Hepatocyte (in vitro differentiated cells): ENCODE data around the gene SMC1A. TPM values are rescaled to one million over a fixed set of nuclear protein-coding genes. Genes with fewer than 3 reads are reported as not detected.

Experiments used
- DNase-seq: peaks from one replicate; pipeline ENCODE4 v3.0.0-alpha.2; 2016; ENCODE audit warnings: low spot score
- H2AFZ ChIP-seq: fragments of 200-600 bp; sonication (generic); 2 replicates; pipeline ENCODE4 v1.6.0; 2016; ENCODE audit warnings: antibody characterized with exemption, mild to moderate bottlenecking
- H3K27ac ChIP-seq: fragments of 200-600 bp; sonication (generic); 2 replicates; pipeline ENCODE4 v1.5.1; 2016; ENCODE audit warnings: mild to moderate bottlenecking
- H3K27me3 ChIP-seq: fragments of 200-600 bp; sonication (generic); 2 replicates; pipeline ENCODE4 v1.6.1; 2016
- H3K36me3 ChIP-seq: fragments of 200-600 bp; sonication (generic); replicated peaks from 2 replicates; pipeline ENCODE4 v1.5.1; 2016; ENCODE audit warnings: low read depth; ENCODE audit not compliant: insufficient read depth
- H3K4me1 ChIP-seq: fragments of 200-600 bp; sonication (generic); 2 replicates; pipeline ENCODE4 v1.5.1; 2016; ENCODE audit warnings: mild to moderate bottlenecking, moderate library complexity; ENCODE audit not compliant: insufficient read depth
- H3K4me2 ChIP-seq: fragments of 200-600 bp; sonication (generic); 2 replicates; pipeline ENCODE4 v1.6.0; 2016
- H3K4me3 ChIP-seq: fragments of 200-600 bp; sonication (generic); 2 replicates; pipeline ENCODE4 v1.5.1; 2016; ENCODE audit warnings: mild to moderate bottlenecking
- H3K79me2 ChIP-seq: fragments of 200-600 bp; sonication (generic); 2 replicates; pipeline ENCODE4 v1.6.0; 2017; ENCODE audit warnings: mild to moderate bottlenecking
- H3K9me2 ChIP-seq: fragments of 200-600 bp; sonication (generic); replicated peaks from 2 replicates; pipeline ENCODE4 v1.6.0; 2017; ENCODE audit warnings: mild to moderate bottlenecking; ENCODE audit not compliant: insufficient read depth
- H3K9me3 ChIP-seq: fragments of 200-600 bp; sonication (generic); 2 replicates; pipeline ENCODE4 v1.5.1; 2016; ENCODE audit warnings: low read depth, mild to moderate bottlenecking
- H4K20me1 ChIP-seq: fragments of 200-600 bp; sonication (generic); 2 replicates; pipeline ENCODE4 v1.6.0; 2016; ENCODE audit warnings: mild to moderate bottlenecking; ENCODE audit not compliant: insufficient read depth, poor library complexity, severe bottlenecking
- CTCF ChIP-seq: fragments of 200-600 bp; sonication (generic); IDR thresholded peaks from 2 replicates; pipeline ENCODE4 v1.5.1; 2016; ENCODE audit warnings: antibody characterized with exemption, mild to moderate bottlenecking; ENCODE audit not compliant: poor library complexity
- EZH2 ChIP-seq: fragments of 200-600 bp; sonication (generic); IDR thresholded peaks from 2 replicates; pipeline ENCODE4 v1.6.1; 2016; ENCODE audit warnings: antibody characterized with exemption, mild to moderate bottlenecking, borderline replicate concordance
- EZH2phosphoT487 ChIP-seq: fragments of 200-600 bp; sonication (generic); IDR thresholded peaks from one replicate; pipeline ENCODE4 v1.6.1; 2018; ENCODE audit warnings: antibody characterized with exemption, mild to moderate bottlenecking, low read depth, moderate library complexity; ENCODE audit not compliant: unreplicated experiment, severe bottlenecking
- WGBS: methylation state at CpG from one replicate; pipeline ENCODE4 v1.1.6; 2016; ENCODE audit warnings: low lambda C conversion rate; ENCODE audit errors: missing lambda C conversion rate; 5-methylcytosine and 5-hydroxymethylcytosine counted together
- polyA plus RNA-seq: library from polyadenylated mRNA; unstranded; fragments of >200 nt; fragmentation: Nextera tagmentation; extraction: Ambion mirVana; gene quantifications from 2 replicates; pipeline ENCODE4 v1.2.1, GENCODE V29; 2016
- total RNA-seq: library from RNA; depleted of rRNA; stranded (reverse); fragments of >200 nt; gene quantifications from 2 replicates; pipeline ENCODE4 v1.2.3, GENCODE V29; 2014

SMC1A gene
- total and polyA plus RNA-seq, 2 experiments from 2014 or later: 14.0 to 24.7 TPM

GRCh38 chrX:53440621-53441517 lies 18.4 kb upstream of the SMC1A start:
- peak overlapping the region; percentile 83 for H3K4me2 ChIP-seq
- WGBS: 58% methylated on average over 39 of the region's 39 CpGs
- no peak for TF ChIP-seq EZH2
- H3K79me2 ChIP-seq: no peaks in the 10 kb centered on the region
- H3K27me3 ChIP-seq: no peaks in the 10 kb centered on the region
- peak; percentile 53 for DNase-seq
- no peaks in the 10 kb centered on the region for H3K36me3 ChIP-seq
- H3K9me3 ChIP-seq: no peaks in the 10 kb centered on the region
- H2AFZ ChIP-seq: peak overlapping the region; percentile 64
- H3K9me2 ChIP-seq: no peaks in the 10 kb centered on the region
- peak overlapping the region; percentile 21 for H3K4me3 ChIP-seq
- peak overlapping the region; percentile 49 for H3K27ac ChIP-seq
- H4K20me1 ChIP-seq: no peaks in the 10 kb centered on the region
- peaks cover 6% of the 10 kb centered on the region for H3K4me1 ChIP-seq

GRCh38 chrX:53440101-53440500 lies 17.6 kb upstream of the SMC1A start:
- H3K9me2 ChIP-seq: no peaks in the 10 kb centered on the region
- no peaks in the 10 kb centered on the region for H3K79me2 ChIP-seq
- 79% methylated on average over 5 of the region's 5 CpGs for WGBS
- no peaks in the 10 kb centered on the region for H3K27me3 ChIP-seq
- no peak for DNase-seq
- H3K9me3 ChIP-seq: no peaks in the 10 kb centered on the region
- peak overlapping the region; percentile 49 for H3K27ac ChIP-seq
- no peak overlapping the region for H3K4me3 ChIP-seq
- no peaks in the 10 kb centered on the region for H3K36me3 ChIP-seq
- no peak for TF ChIP-seq EZH2phosphoT487
- TF ChIP-seq CTCF: no peak
- no peak for TF ChIP-seq EZH2
- peaks cover 6% of the 10 kb centered on the region for H3K4me1 ChIP-seq
- H4K20me1 ChIP-seq: no peaks in the 10 kb centered on the region
- H3K4me2 ChIP-seq: peak overlapping the region; percentile 83
- peak overlapping the region; percentile 60 for H2AFZ ChIP-seq

GRCh38 chrX:53438832-53439230 lies 16.4 kb upstream of the SMC1A start:
- DNase-seq: no peak
- no peaks in the 10 kb centered on the region for H3K9me3 ChIP-seq
- H3K79me2 ChIP-seq: peaks cover under 1% of the 10 kb centered on the region
- 63% methylated on average over 1 of the region's 1 CpG for WGBS
- H2AFZ ChIP-seq: no peak overlapping the region
- H3K36me3 ChIP-seq: no peaks in the 10 kb centered on the region
- H3K4me1 ChIP-seq: peaks cover 6% of the 10 kb centered on the region
- no peaks in the 10 kb centered on the region for H4K20me1 ChIP-seq
- no peaks in the 10 kb centered on the region for H3K9me2 ChIP-seq
- no peak overlapping the region for H3K4me2 ChIP-seq
- H3K4me3 ChIP-seq: no peak overlapping the region
- no peak overlapping the region for H3K27ac ChIP-seq
- no peak for TF ChIP-seq EZH2
- no peak for TF ChIP-seq CTCF
- TF ChIP-seq EZH2phosphoT487: no peak
- H3K27me3 ChIP-seq: no peaks in the 10 kb centered on the region

- H3K4me3 ChIP-seq: no peak overlapping the region
- no peak overlapping the region for H2AFZ ChIP-seq
- DNase-seq: no peak
- no peaks in the 10 kb centered on the region for H4K20me1 ChIP-seq
- H3K4me1 ChIP-seq: peaks cover 6% of the 10 kb centered on the region
- H3K36me3 ChIP-seq: no peaks in the 10 kb centered on the region
- no peaks in the 10 kb centered on the region for H3K9me2 ChIP-seq
- no peak overlapping the region for H3K4me2 ChIP-seq
- H3K9me3 ChIP-seq: no peaks in the 10 kb centered on the region
- no peak for TF ChIP-seq CTCF
- no peak for TF ChIP-seq EZH2phosphoT487
- no peak for TF ChIP-seq EZH2
- no peak overlapping the region for H3K27ac ChIP-seq
- peaks cover 6% of the 10 kb centered on the region for H3K79me2 ChIP-seq
- WGBS: 69% methylated on average over 5 of the region's 5 CpGs
- no peaks in the 10 kb centered on the region for H3K27me3 ChIP-seq
Observed at GRCh38 chrX:53438174-53438831, 15.8 kb upstream of the SMC1A start.
